Measurements from ENCODE around the gene ZNF385D. TPM values are rescaled to one million over a fixed set of nuclear protein-coding genes. Genes with fewer than 3 reads are reported as not detected.

Gene ZNF385D, protein sequence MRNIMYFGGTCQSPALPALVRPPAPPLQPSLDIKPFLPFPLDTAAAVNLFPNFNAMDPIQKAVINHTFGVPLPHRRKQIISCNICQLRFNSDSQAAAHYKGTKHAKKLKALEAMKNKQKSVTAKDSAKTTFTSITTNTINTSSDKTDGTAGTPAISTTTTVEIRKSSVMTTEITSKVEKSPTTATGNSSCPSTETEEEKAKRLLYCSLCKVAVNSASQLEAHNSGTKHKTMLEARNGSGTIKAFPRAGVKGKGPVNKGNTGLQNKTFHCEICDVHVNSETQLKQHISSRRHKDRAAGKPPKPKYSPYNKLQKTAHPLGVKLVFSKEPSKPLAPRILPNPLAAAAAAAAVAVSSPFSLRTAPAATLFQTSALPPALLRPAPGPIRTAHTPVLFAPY
- total RNA-seq (1 to 10 TPM; 1.2 to 4.3 (median 3.0) TPM), polyA plus RNA-seq (under 1 TPM; under 0.01 to 0.60 (median 0.55) TPM)

DNA sequence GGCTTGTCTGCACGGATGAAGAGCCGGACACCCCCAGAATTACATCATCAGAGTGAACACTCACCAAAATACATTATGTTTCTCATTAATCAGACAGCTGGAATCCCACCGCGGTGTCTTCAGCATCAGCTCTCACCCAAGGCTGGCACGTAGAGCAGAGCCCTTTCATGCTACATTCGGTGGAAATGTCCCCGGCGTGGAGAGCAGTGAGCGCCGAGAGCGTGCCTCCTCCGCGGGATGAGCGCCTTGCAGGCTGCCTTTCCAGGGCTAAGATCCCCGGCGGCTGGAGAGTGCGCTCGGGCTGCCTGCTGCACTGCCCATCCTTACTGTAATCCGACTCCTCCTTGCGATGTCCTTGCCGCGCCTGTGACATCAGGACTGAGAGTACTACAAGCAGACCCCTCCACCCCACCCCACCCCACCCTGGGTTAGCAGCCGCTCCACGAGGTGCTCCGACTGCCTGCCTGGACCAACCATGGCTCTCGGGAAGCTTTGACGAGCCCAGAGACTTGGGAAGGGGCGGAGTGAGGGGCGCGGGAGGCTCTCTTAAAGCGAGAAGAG, at the start of gene ZNF385D:
Gene ZNF385D (minus strand): TSS at position 380 of the 561 bp plus-strand sequence. CDS start 294 bp downstream, at position 86.
- peak; percentile 76 for DNase-seq
- H3K27ac ChIP-seq, result peak within 1 kb of the TSS; percentile 14 to 80 (median 40)

GRCh38 chr3:21798356-21799088, 47.5 kb upstream of the ZNF385D start:
- 90 to 92% methylated on average over 9 of the region's 9 CpGs for WGBS, 2 donors
- TF ChIP-seq POLR2A (IDR thresholded peaks at IDR 0.05), result no peak
- no peak for TF ChIP-seq EP300 (IDR thresholded peaks at IDR 0.05)
- no peak for TF ChIP-seq POLR2AphosphoS5 (IDR thresholded peaks at IDR 0.05)
- TF ChIP-seq CTCF (IDR thresholded peaks at IDR 0.05), result no peak
- H3K27ac ChIP-seq, result no peak overlapping the region
- intact Hi-C loops (cut with DNase I), result no loop called here
- H3K4me1 ChIP-seq, result no peaks in the 10 kb centered on the region
- H3K4me3 ChIP-seq, result no peak overlapping the region
- peaks cover 0 to 4% (median 0%) of the 10 kb centered on the region in 4 donors for H3K9me3 ChIP-seq
- no peak for DNase-seq
- H3K27me3 ChIP-seq, result no peaks in the 10 kb centered on the region
- no peaks in the 10 kb centered on the region for H3K36me3 ChIP-seq

More for the DNA sequence above, at the start of gene ZNF385D:
- WGBS, 2 donors, result 5 to 21% methylated on average over 31 of the region's 31 CpGs
- no peak for TF ChIP-seq EP300 (IDR thresholded peaks at IDR 0.05)
- TF ChIP-seq POLR2AphosphoS5 (IDR thresholded peaks at IDR 0.05), result peak in 1 of 4 donors; percentile 33
- Histone ChIP-seq H3K27me3 (peaks cover 0 to 32% (median 0%) of the 10 kb centered on the region in 3 donors), H3K9me3 (no peaks in the 10 kb centered on the region), H3K36me3 (no peaks in the 10 kb centered on the region), H3K4me1 (peaks cover 0 to 14% (median 11%) of the 10 kb centered on the region in 4 donors), H3K4me3 (peak within 1 kb of the TSS; percentile 3 to 40 (median 34))
- intact Hi-C loops (cut with DNase I), result no loop called here

DNA sequence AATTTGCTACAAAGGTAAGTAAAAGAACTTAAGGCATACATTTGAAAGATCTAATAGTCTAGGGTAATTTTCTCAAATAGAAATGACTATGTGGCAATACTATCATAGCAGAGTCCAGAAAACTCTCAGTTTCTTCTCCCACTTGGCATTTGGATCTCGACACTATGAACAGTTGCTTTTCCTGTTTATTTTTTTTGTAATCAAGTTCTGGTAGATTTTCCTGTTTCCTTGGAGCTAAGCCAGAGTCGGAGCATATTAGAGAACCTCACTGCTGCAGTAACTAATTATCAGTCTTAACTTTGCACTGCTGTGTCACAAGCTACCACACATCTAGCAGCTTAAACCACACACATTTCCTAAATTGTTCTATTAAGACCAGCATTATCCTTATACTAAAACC, 44.9 kb upstream of the ZNF385D start:
- Histone ChIP-seq H3K36me3 (no peaks in the 10 kb centered on the region), H3K9me3 (peaks cover 0 to 4% (median 0%) of the 10 kb centered on the region in 4 donors), H3K27ac (no peak overlapping the region), H3K4me3 (no peak overlapping the region), H3K4me1 (no peaks in the 10 kb centered on the region), H3K27me3 (no peaks in the 10 kb centered on the region)
- no peak for DNase-seq
- 53 to 64% methylated on average over 2 of the region's 2 CpGs for WGBS, 2 donors
- TF ChIP-seq EP300 (IDR thresholded peaks at IDR 0.05), result no peak
- no peak for TF ChIP-seq POLR2AphosphoS5 (IDR thresholded peaks at IDR 0.05)
- no peak for TF ChIP-seq POLR2A (IDR thresholded peaks at IDR 0.05)
- no peak for TF ChIP-seq CTCF (IDR thresholded peaks at IDR 0.05)
- intact Hi-C loops (cut with DNase I), result no loop called here

DNA sequence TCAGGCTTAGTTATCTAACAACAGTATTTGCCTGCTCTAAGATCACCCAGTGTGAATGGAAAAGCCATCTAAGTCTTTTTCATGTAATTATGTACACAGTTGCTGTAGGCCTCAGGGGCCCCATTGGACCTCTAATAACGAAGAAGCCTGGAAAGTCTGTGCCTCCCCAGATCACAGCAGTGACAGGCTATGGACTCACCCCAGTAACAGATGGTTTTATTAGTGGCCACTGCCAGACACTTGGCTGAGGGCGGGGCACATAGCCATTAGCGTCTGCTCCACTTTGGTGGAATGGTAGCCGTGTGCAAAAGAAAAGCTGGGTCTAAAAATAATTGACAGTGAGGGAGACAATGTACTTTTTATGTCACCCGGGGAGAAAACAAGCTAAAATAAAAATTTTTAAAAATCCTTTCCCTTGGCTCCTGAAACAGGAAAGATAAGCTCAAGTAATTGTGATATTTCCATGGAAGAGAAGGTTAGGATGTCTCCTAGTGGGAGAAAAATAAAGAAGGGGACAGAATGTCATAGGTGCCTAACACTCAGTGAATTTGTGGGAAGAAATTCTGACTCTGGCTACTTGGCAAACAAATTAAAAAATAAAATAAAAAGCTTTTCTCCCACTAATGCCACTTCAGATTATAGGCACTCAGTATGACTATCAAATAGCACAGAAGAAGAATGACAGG, 44.3 kb upstream of the ZNF385D start:
- peaks cover 0 to 4% (median 0%) of the 10 kb centered on the region in 4 donors for H3K9me3 ChIP-seq
- TF ChIP-seq POLR2A (IDR thresholded peaks at IDR 0.05), result no peak
- no peak for TF ChIP-seq CTCF (IDR thresholded peaks at IDR 0.05)
- TF ChIP-seq POLR2AphosphoS5 (IDR thresholded peaks at IDR 0.05), result no peak
- no peaks in the 10 kb centered on the region for H3K27me3 ChIP-seq
- peak overlapping the region in 1 of 4 donors; percentile 7 for H3K27ac ChIP-seq
- 35 to 59% methylated on average over 5 of the region's 5 CpGs for WGBS, 2 donors
- H3K4me3 ChIP-seq, result no peak overlapping the region
- DNase-seq, result no peak
- intact Hi-C loops (cut with DNase I), result no loop called here
- no peaks in the 10 kb centered on the region for H3K36me3 ChIP-seq
- H3K4me1 ChIP-seq, result no peaks in the 10 kb centered on the region
